ENCODE results near the gene MAG. TPM values are rescaled to one million over a fixed set of nuclear protein-coding genes. Genes with fewer than 3 reads are reported as not detected.
A peak's percentile ranks its signal among the peaks of the same experiment; 100 is the strongest.

Gene MAG
- total and polyA plus RNA-seq, 9 of the 15 experiments (the other 6 are each of a cell fraction or from before 2014, with no cell fraction given) = 0.11 to 10.0 (median 1.6) TPM

DNA sequence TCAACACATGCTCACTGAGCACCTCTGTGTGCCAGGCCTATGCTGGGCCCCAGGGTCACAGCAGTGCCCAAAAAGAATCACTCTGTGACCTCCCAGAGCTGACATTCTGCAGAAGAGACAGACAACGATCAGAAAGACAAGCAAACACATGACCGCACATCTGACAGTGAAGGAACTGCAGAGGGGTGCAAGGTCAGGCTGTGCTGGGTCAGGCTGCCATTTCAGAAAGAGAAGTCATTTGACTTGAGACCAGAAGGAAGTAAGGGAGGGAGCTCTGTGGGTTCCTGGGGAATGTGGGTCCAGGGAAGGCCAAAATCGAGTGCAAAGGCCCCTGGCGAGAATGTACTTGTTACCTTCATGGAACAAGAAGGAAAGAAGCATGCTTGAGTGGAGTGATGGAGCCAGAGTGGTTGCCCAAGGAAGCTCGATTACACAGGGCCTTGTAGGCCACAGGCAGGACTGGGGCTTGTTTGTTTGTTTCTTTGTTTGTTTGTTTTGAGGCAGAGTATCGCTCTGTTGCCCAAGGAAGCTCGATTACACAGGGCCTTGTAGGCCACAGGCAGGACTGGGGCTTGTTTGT lies 25.6 kb downstream of the MAG start (continued):
- no peak for TF ChIP-seq RBM14 (IDR thresholded peaks at IDR 0.05; ENCODE audit: borderline replicate concordance, insufficient read depth, low read depth, low read length)
- TF ChIP-seq, protein P1, sequence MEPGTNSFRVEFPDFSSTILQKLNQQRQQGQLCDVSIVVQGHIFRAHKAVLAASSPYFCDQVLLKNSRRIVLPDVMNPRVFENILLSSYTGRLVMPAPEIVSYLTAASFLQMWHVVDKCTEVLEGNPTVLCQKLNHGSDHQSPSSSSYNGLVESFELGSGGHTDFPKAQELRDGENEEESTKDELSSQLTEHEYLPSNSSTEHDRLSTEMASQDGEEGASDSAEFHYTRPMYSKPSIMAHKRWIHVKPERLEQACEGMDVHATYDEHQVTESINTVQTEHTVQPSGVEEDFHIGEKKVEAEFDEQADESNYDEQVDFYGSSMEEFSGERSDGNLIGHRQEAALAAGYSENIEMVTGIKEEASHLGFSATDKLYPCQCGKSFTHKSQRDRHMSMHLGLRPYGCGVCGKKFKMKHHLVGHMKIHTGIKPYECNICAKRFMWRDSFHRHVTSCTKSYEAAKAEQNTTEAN (CRISPR knock-in tag; IDR thresholded peaks at IDR 0.05) = no peak
- TF ChIP-seq POLR3G (IDR thresholded peaks at IDR 0.05; ENCODE audit: extremely low read depth, insufficient read length, insufficient replicate concordance) = no peak
- TF ChIP-seq, protein P2, sequence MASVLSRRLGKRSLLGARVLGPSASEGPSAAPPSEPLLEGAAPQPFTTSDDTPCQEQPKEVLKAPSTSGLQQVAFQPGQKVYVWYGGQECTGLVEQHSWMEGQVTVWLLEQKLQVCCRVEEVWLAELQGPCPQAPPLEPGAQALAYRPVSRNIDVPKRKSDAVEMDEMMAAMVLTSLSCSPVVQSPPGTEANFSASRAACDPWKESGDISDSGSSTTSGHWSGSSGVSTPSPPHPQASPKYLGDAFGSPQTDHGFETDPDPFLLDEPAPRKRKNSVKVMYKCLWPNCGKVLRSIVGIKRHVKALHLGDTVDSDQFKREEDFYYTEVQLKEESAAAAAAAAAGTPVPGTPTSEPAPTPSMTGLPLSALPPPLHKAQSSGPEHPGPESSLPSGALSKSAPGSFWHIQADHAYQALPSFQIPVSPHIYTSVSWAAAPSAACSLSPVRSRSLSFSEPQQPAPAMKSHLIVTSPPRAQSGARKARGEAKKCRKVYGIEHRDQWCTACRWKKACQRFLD (CRISPR knock-in tag; IDR thresholded peaks at IDR 0.05) = peak; percentile 44; the same call in 1 of the 2 replicates
- TF ChIP-seq BRD4 (IDR thresholded peaks at IDR 0.05) = no peak
- TF ChIP-seq ZNF316 (IDR thresholded peaks at IDR 0.05) = no peak
- no peak for TF ChIP-seq SMAD4 (CRISPR knock-in tag; conservative IDR thresholded peaks at IDR 0.05)
- TF ChIP-seq TEAD1 (CRISPR knock-in tag; IDR thresholded peaks at IDR 0.05) = 0 out of 4 replicates have a peak, but pooled peaks of 1 of the 2 experiments have one; percentile 40
- peak; percentile 26; the same call in 1 of the 2 replicates for TF ChIP-seq ZNF197 (CRISPR knock-in tag; IDR thresholded peaks at IDR 0.05; ENCODE audit: low read depth)
- TF ChIP-seq SRSF7 (optimal IDR thresholded peaks at IDR 0.05; ENCODE audit: low read depth, low read length) = no peak
- TF ChIP-seq DNMT1 (IDR thresholded peaks at IDR 0.05) = no peak
- TF ChIP-seq, protein P3, sequence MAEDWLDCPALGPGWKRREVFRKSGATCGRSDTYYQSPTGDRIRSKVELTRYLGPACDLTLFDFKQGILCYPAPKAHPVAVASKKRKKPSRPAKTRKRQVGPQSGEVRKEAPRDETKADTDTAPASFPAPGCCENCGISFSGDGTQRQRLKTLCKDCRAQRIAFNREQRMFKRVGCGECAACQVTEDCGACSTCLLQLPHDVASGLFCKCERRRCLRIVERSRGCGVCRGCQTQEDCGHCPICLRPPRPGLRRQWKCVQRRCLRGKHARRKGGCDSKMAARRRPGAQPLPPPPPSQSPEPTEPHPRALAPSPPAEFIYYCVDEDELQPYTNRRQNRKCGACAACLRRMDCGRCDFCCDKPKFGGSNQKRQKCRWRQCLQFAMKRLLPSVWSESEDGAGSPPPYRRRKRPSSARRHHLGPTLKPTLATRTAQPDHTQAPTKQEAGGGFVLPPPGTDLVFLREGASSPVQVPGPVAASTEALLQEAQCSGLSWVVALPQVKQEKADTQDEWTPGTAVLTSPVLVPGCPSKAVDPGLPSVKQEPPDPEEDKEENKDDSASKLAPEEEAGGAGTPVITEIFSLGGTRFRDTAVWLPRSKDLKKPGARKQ (CRISPR knock-in tag; IDR thresholded peaks at IDR 0.05) = no peak
- no peak for TF ChIP-seq ARID1B (IDR thresholded peaks at IDR 0.05)
- no peak for TF ChIP-seq ZNF57 (CRISPR knock-in tag; IDR thresholded peaks at IDR 0.05)
- TF ChIP-seq HCFC1 (IDR thresholded peaks at IDR 0.05; ENCODE audit: low read depth, low read length) = no peak
- TF ChIP-seq FOXM1 (IDR thresholded peaks at IDR 0.05; ENCODE audit: low read depth) = no peak
- TF ChIP-seq FOXM1 (CRISPR knock-in tag; IDR thresholded peaks at IDR 0.05; ENCODE audit: low read depth) = no peak
- TF ChIP-seq KAT8 (IDR thresholded peaks at IDR 0.05; ENCODE audit: low read depth) = no peak
- TF ChIP-seq ZNF79 (CRISPR knock-in tag; IDR thresholded peaks at IDR 0.05; ENCODE audit: low read depth) = no peak
- no peak for TF ChIP-seq TCFL5 (CRISPR knock-in tag; conservative IDR thresholded peaks at IDR 0.05)
- no peak for TF ChIP-seq NCOR1 (IDR thresholded peaks at IDR 0.05)
- TF ChIP-seq MIER1 (IDR thresholded peaks at IDR 0.05; ENCODE audit: low read depth) = no peak
- no peak for TF ChIP-seq STAG1 (CRISPR knock-in tag; IDR thresholded peaks at IDR 0.05; ENCODE audit: borderline replicate concordance)
- TF ChIP-seq MYBL2 (IDR thresholded peaks at IDR 0.05; ENCODE audit: low read depth) = no peak
- no peak for TF ChIP-seq MYBL2 (CRISPR knock-in tag; IDR thresholded peaks at IDR 0.05; ENCODE audit: borderline replicate concordance)
- TF ChIP-seq ZNF24 (IDR thresholded peaks at IDR 0.05) = no peak

Data from K562 (cell line).